IPS-18c (cell line): Measurements from ENCODE around the gene KDM4C.

Experiments used
- H3K4me3 ChIP-seq: 2 replicates; pipeline ENCODE4 v1.7.0; 2013; ENCODE audit warnings: low read depth, mild to moderate bottlenecking, low read length, moderate library complexity; ENCODE audit not compliant: insufficient read depth
- H3K9me3 ChIP-seq: one replicate; pipeline ENCODE4 v1.6.1; 2013; ENCODE audit warnings: mild to moderate bottlenecking, low read length, moderate library complexity; ENCODE audit not compliant: control insufficient read depth, insufficient read depth

Gene KDM4C

DNA sequence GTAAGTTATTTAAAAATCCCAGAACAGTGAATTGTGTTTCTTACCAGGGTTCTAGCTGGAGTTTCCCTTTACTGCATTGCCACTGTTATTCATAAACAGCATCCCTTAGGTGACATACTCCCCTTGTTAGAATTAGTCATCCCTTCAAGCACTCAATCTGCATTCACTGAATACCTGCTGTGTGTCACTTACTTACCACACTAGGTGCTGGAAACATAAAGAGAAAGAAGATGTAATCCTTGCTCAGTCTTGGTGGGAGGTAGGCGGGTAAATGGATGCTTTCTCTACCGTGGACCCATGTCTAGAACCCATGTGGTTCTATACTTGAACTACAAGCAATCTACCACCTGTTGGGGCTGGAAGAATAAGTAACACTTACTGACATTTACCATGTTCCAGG lies 371.6 kb downstream of the KDM4C start:
- Histone ChIP-seq H3K9me3 (no peaks in the 10 kb centered on the region), H3K4me3 (no peak overlapping the region)

- Histone ChIP-seq H3K9me3 (no peaks in the 10 kb centered on the region), H3K4me3 (no peak overlapping the region)
Measured at GRCh38 chr9:7130266-7130820, 372.6 kb downstream of the KDM4C start.

DNA sequence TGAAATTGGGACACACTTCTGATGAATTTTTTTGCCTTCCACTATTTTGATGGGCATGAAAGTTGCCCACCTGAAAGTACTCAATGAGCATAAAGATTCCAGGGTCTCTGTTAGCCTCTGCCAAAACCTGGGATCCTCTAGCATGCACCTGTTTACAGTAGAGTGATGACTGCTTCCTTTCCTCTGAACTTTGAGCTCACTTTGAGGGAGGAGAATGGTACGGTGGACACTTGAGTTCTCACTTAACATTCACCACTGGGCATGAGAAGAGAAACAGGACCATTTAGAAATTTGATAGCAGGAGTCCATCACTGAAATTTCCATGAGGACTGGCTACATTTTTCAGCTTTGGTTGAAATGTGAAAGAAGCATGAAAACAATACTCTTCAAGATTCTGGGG lies 374.8 kb downstream of the KDM4C start:
- no peak overlapping the region for H3K4me3 ChIP-seq
- no peaks in the 10 kb centered on the region for H3K9me3 ChIP-seq

DNA sequence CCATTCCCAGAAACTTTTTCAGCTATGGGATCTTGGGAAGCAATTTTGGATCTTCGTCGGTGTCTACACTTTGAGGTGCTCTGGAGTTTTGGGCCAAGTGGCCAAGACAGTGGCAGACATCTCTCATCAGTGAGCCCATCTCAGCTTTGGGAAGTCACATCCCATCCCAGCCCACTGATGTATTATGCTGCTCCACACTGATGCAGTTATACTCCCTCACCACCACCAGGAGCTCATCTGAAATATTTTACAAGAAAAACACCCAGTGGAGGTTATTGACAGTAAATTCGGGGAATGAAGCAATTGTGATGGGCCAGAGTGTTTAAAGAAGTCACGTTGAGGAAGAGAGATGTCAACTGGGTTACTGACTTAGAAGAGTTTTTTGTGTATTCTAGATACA lies 378.0 kb downstream of the KDM4C start:
- Histone ChIP-seq H3K9me3 (no peaks in the 10 kb centered on the region), H3K4me3 (no peak overlapping the region)

DNA sequence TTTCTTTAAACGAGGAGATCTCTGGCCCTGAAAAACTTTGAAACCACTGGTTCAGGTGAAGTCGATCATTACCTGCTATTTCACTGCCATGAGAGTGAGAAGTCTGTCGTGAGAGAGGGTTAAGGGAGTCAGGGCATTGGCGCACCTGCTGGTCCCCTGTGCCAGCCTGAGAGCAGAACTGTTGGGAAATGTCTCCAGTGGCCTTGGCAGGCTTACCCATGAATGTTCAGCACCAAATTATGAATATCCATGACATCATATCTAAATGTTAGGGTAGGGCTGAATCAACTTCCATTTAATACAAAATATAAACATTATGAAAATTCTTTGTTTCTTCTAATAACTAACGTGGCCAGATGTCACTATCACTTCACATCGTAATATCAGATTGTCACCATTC lies 379.3 kb downstream of the KDM4C start:
- H3K9me3 ChIP-seq, result no peaks in the 10 kb centered on the region

DNA sequence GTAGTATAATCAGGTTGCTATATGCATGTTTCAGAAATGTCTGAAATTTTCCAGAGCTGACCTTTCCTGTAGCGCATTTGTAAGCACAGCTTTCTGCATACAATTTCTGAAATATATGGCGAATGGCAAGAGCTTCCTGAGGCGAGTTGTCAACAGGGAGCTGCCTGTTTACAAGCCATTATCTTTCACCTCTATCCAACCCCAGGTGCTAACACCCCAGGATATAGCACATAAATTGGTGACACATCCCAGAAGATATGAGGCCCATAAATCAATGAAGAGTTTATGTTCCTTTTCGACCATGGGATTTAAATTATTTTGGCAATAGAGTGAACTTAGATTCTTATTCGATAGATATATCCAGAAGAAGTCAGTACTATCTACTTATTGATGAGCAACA lies 379.8 kb downstream of the KDM4C start:
- Histone ChIP-seq H3K9me3 (no peaks in the 10 kb centered on the region), H3K4me3 (no peak overlapping the region)

More for the DNA sequence above, 379.3 kb downstream of the KDM4C start:
- H3K4me3 ChIP-seq, result no peak overlapping the region

DNA sequence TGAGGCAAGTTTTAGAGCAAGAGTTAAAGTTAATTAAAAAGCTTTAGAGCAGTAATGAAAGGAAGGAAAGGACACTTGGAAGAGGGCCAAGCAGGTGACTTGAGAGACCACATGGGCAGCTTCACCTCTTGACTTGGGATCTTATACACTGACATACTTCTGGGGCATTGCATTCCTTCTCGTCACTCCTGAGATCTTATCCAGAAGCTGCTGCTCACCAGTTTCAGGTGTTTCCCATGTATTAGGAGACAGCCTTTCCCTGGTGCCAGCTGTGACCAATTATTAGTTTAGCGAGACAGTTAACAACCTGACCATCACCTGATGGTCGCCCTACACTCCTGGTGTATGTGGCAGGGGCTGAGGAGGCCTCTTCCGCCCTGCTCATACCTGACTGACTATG lies 382.1 kb downstream of the KDM4C start:
- Histone ChIP-seq H3K9me3 (no peaks in the 10 kb centered on the region), H3K4me3 (no peak overlapping the region)

DNA sequence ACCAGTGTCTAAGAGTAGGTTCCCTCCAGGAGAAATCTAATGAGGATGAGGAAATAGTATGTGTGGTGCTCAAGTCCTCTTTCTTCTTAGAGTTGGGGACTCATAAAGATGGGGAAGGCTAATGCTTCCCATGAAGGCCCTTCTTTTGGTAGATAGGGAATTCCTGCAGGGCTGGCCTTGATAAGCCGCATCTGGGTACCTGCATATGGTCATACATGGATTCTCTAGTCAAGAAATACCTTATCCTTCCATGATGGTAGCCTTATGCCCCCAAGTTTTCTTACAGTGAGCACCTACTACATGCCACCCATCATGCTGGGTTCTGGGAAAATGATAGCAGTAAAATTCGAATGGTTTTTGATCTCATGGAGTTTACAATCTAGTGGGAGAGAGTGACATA lies 382.6 kb downstream of the KDM4C start:
- H3K9me3 ChIP-seq, result no peaks in the 10 kb centered on the region
- H3K4me3 ChIP-seq, result no peak overlapping the region

DNA sequence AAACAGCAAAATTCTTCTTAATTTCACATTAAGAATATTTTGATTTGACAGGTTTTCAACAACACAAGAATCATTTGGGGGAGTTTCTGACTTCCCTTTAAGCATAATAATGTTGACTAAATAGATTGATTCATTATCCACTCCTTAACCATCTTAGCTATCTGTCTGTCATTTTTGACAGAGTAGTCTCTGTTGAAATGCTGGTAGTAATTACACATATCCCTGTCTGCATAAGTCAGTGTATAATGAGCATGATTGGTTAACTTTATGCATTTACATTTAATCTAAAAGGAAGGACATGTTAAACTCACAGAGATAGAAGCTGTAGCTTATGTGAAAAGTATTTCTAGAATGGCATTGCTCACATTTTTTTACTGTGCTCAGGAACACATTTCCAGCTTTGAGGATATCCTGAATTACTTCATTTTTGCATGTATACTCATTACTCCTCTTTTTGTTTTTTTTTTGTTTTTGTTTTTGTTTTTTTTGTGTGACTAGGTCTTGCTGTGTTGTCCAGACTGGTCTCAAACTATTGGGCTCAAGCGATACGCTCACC lies 385.9 kb downstream of the KDM4C start:
- H3K9me3 ChIP-seq, result no peaks in the 10 kb centered on the region
- H3K4me3 ChIP-seq, result no peak overlapping the region

DNA sequence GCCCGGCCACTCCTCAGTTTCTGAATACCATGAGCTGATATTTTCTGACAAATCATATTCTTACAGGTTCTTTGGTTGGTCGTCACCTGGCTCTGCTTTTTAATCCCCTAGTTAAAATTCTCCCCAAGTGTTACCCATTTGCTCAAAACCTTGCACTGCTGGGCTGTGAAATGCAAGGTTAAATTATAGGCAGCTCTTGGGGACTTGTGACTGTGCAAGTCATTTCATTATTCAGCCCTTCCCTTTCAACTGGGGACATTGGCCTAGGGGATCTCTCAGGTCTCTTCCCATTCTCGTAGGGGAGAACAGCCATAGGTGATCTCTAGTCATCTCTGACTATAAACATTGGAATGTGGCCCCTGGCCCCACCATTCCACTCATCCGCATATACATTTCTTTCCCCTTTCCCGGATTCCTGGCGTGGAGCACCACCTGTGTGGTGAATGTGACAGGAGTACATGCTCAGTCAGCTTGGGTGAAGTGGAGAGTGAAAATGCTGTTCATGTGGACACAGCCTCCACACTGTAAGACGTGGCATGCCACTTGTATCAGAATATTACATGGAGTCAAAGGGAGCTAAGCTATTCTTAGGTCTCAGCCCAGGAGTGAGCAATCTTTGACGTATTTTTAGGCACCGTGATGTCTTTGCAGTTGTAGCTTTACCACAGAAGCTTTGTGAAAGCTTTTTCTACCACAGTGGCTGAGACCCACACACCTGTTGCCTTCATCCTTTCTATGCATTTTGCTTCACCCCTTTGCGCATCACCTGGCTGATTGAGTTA lies 386.7 kb downstream of the KDM4C start:
- no peak overlapping the region for H3K4me3 ChIP-seq
- H3K9me3 ChIP-seq, result no peaks in the 10 kb centered on the region

GRCh38 chr9:7145361-7146069 lies 387.7 kb downstream of the KDM4C start:
- no peaks in the 10 kb centered on the region for H3K9me3 ChIP-seq
- no peak overlapping the region for H3K4me3 ChIP-seq

DNA sequence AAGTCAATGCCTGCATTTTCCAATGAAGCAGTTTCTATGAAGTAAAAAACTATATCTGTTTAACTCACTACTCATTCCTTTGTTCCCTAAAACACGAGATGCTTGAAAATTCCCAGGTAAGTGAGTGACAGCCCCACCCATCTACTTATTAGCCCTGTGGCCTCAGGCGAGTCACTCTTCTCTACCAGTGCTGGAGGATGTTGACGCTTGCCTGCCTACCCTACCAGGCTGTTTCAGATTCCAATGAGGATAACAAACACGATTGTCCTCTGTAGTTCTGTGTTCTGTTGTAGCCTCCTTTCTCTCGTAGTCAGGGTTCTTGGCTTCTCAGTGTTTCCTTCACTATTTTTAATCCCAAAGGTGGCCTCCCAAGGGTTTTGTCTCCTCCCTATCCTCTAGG lies 388.8 kb downstream of the KDM4C start:
- Histone ChIP-seq H3K9me3 (no peaks in the 10 kb centered on the region), H3K4me3 (no peak overlapping the region)

DNA sequence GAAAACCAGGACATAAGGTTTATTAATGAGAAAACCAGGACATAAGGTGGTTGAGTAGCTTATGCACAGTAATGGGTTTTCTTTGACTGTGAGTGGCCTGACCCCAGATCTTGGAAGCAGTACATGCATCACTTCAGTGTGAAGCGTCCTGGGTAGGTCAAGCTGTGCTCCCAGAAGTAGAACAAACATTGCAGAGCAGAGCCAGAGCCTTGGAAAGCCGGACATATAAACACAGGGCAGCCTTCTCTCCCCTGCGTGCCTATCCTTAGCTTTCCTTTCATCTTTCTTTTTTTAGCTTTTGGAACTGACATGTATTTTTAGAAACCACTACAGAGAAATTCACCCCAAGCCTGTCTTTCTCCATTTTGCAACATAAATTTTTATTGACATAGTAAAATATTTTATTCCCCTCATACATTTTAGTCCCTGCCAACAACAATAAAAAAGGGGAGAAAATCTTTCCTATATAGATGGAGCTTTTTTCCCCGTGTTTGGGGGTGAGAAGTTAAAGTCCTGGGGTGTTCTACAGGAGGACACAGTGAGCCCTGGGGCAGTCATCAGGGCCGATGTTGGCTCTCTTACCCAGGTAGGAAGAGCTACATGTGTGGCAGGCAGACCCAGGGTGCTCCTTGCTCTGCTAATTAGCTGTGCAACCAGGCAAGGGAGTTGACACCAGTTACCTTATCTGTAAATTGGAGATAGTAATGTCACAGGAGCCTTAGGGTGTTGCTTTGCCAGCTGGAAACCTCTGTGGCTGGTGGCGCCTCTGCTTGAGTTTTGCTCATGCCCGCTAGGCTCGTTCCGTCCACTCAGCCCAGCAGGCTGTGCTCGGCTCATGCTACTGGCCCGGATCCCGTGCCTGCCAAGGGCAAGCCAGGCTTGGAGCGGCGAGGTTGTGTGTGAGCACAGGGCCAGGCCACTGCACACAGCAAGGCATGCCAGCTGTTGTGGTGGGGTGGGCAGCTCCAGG lies 389.6 kb downstream of the KDM4C start:
- H3K4me3 ChIP-seq, result no peak overlapping the region
- no peaks in the 10 kb centered on the region for H3K9me3 ChIP-seq

DNA sequence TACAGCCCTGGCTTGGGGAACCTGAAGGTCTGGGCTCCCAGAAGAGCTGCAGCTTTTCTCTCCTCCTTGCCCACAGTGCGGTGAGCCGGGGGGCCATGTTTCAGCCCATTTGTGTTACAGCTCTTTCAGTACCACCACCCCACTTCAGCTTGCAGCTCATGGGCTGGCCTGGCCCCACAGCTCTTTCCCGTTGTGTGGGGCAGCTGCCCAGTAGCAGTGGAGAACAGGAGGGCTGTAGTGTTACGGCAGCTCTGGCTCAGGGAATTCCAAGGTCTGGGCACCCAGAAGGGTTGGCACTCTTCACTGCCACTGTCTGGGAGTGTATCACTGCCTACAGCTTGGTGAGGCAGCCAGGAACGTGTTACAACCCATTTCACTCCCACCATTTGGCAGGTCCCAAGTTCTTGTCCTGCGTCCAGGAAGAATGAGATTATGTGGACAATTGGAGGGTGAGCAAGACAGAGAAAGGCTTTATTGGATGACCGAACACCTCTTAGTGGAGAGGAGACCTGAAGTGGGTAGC lies 390.5 kb downstream of the KDM4C start:
- no peaks in the 10 kb centered on the region for H3K9me3 ChIP-seq
- no peak overlapping the region for H3K4me3 ChIP-seq

- no peaks in the 10 kb centered on the region for H3K9me3 ChIP-seq
- H3K4me3 ChIP-seq, result no peak overlapping the region
Measured at GRCh38 chr9:7149258-7149657, 391.5 kb downstream of the KDM4C start.

DNA sequence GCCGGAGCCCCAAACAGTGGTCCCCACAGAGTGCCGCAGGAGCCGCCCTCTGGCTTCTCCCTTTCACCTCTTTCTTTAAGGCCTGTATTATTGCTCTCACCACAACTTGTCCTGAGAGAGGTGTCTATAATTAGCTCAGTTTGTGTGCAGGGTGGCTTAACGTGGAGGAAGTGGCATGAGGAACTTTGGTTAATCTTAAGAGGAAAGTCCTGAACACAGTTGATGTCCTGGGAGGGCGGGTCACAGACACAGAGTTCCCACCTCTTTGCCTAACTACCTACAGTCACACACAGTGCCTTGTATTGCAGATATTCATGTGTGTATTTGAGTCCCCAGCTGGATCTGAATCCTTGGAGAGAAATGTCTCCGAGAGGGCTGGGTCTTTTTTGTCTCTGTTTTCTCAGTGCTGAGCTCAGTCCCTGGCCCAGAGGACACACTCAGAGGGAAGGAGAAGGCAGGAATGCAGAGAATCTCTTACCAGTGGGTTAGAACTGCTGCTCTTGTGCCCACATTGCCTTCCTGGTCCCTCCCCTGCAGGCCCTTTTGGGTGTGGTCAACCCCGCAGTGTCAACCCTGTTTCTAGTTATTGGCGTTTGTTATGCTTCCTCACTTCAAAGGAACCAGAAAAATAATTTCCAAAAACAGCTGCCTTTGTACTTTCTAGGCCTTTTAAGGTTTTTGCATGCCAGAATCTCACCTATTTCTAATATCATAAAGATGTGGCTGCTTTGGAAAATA lies 392.5 kb downstream of the KDM4C start:
- Histone ChIP-seq H3K4me3 (no peak overlapping the region), H3K9me3 (no peaks in the 10 kb centered on the region)
